ENCODE results near the gene RTF1.
A peak's percentile ranks its signal among the peaks of the same experiment; 100 is the strongest.
"Not testable (repeated sequence)": the region's sequence is repeated elsewhere in the genome, so short reads cannot be mapped to it uniquely, and the experiment has no call there.

RTF1 gene

GRCh38 chr15:41416742-41417417, at the start of gene RTF1:
Gene RTF1, plus strand, starts transcription at chr15:41417095. Its CDS starts 21 bp downstream, at chr15:41417116.
- TF ChIP-seq CTCF (conservative IDR thresholded peaks at IDR 0.05), result no peak
- H3K27ac ChIP-seq, result peak within 1 kb of the TSS; percentile 83

- TF ChIP-seq CTCF (conservative IDR thresholded peaks at IDR 0.05), result no peak
- H3K27ac ChIP-seq, result no peak overlapping the region
Measured at GRCh38 chr15:41367418-41367817, 49.5 kb upstream of the RTF1 start.

- no peak for TF ChIP-seq CTCF (conservative IDR thresholded peaks at IDR 0.05)
- H3K27ac ChIP-seq, result no peak overlapping the region
Measured at GRCh38 chr15:41377978-41378377, 38.9 kb upstream of the RTF1 start.

- not testable (repeated sequence) for H3K27ac ChIP-seq
Measured at GRCh38 chr15:41383974-41384749, 32.7 kb upstream of the RTF1 start.

GRCh38 chr15:41387646-41388045, 29.2 kb upstream of the RTF1 start:
- no peak for TF ChIP-seq CTCF (conservative IDR thresholded peaks at IDR 0.05)
- no peak overlapping the region for H3K27ac ChIP-seq

- no peak overlapping the region for H3K27ac ChIP-seq
- TF ChIP-seq CTCF (conservative IDR thresholded peaks at IDR 0.05), result no peak
Measured at GRCh38 chr15:41392659-41393058, 24.2 kb upstream of the RTF1 start.

- no peak for TF ChIP-seq CTCF (conservative IDR thresholded peaks at IDR 0.05)
- H3K27ac ChIP-seq, result no peak overlapping the region
Measured at GRCh38 chr15:41394924-41395323, 22.0 kb upstream of the RTF1 start.

GRCh38 chr15:41396111-41396510, 20.8 kb upstream of the RTF1 start:
- H3K27ac ChIP-seq, result no peak overlapping the region
- no peak for TF ChIP-seq CTCF (conservative IDR thresholded peaks at IDR 0.05)

Measured in VCaP (cell line).